SK-N-SH (cell line): ENCODE measurements around the gene BTN3A1. TPM values are rescaled to one million over a fixed set of nuclear protein-coding genes. Genes with fewer than 3 reads are reported as not detected.

Source experiments
- CTCF ChIA-PET: fragments of 300-600, 350-600 bp; formaldehyde crosslinking; extraction: SDS; loops from one replicate; lab custom pipeline; 2021; lab: Yijun Ruan, JAX
- POLR2A ChIA-PET: fragments of 350-600 bp; sonication (Branson Sonifier 250); formaldehyde crosslinking; extraction: SDS; loops from one replicate; lab custom pipeline; 2020; ENCODE audit warnings: antibody characterized with exemption, inconsistent platforms; lab: Yijun Ruan, JAX
- DNase-seq: peaks from one replicate; pipeline ENCODE4 v3.0.0; 2012
- H2AFZ ChIP-seq: fragments of 200-600 bp; sonication (generic); 2 replicates; pipeline ENCODE4 v1.8.1; 2016; ENCODE audit warnings: antibody characterized with exemption, mild to moderate bottlenecking, low read depth
- H3F3A ChIP-seq: fragments of 200-600 bp; sonication (generic); replicated peaks from 2 replicates; pipeline ENCODE3; 2016; ENCODE audit warnings: antibody characterized with exemption, mild to moderate bottlenecking; ENCODE audit not compliant: insufficient read depth
- H3K27ac ChIP-seq, 2 experiments: fragments of 200-500 bp in 1 of 2; fragments of 200-600 bp in 1 of 2; sonication (Bioruptor generic) in 1 of 2; sonication (generic), shearing (Covaris generic) in 1 of 2; 2 replicates each; pipeline versions ENCODE4 v1.5.1 to v1.6.1; 2014 to 2016; ENCODE audit warnings: low read depth in 2 of 2, inconsistent platforms in 1 of 2, low read length in 1 of 2, mild to moderate bottlenecking in 1 of 2, mixed read lengths in 1 of 2
- H3K27me3 ChIP-seq: fragments of 200-600 bp; sonication (generic), shearing (Covaris generic); 2 replicates; pipeline ENCODE4 v1.6.1; 2016; ENCODE audit warnings: mixed run types; ENCODE audit not compliant: insufficient read depth
- H3K36me3 ChIP-seq, 2 experiments: fragments of 200-500 bp in 1 of 2; fragments of 200-600 bp in 1 of 2; sonication (Bioruptor generic) in 1 of 2; sonication (generic) in 1 of 2; replicated peaks in 1 of 2; 2 replicates each; pipeline versions ENCODE3 to v1.5.1; 2014 to 2016; ENCODE audit warnings: low read length in 1 of 2, mild to moderate bottlenecking in 1 of 2; ENCODE audit not compliant: insufficient read depth in 2 of 2, control insufficient read depth in 1 of 2
- H3K4me1 ChIP-seq, 2 experiments: fragments of 200-500 bp in 1 of 2; fragments of 200-600 bp in 1 of 2; sonication (Bioruptor generic) in 1 of 2; sonication (generic), shearing (Covaris generic) in 1 of 2; 2 replicates each; pipeline versions ENCODE4 v1.5.1 to v1.6.1; 2014 to 2016; ENCODE audit warnings: low read depth in 1 of 2, low read length in 1 of 2, mixed run types in 1 of 2; ENCODE audit not compliant: insufficient read depth in 2 of 2, control insufficient read depth in 1 of 2
- H3K4me2 ChIP-seq: fragments of 200-600 bp; sonication (generic), shearing (Covaris generic); 2 replicates; pipeline ENCODE4 v1.6.1; 2017; ENCODE audit warnings: mixed run types
- H3K4me3 ChIP-seq, 2 experiments: fragments of 200-500 bp in 1 of 2; fragments of 200-600 bp in 1 of 2; sonication (Bioruptor generic) in 1 of 2; sonication (generic), shearing (Covaris generic) in 1 of 2; 2 replicates each; pipeline versions ENCODE4 v1.5.1 to v1.8.1; 2014 to 2016; ENCODE audit warnings: low read depth in 2 of 2, inconsistent platforms in 1 of 2, low read length in 1 of 2, mild to moderate bottlenecking in 1 of 2, mixed read lengths in 1 of 2, moderate library complexity in 1 of 2
- H3K79me2 ChIP-seq: fragments of 200-600 bp; sonication (generic); 2 replicates; pipeline ENCODE4 v1.8.1; 2017; ENCODE audit warnings: mild to moderate bottlenecking; ENCODE audit not compliant: insufficient read depth
- H3K9ac ChIP-seq: fragments of 200-600 bp; sonication (generic); 2 replicates; pipeline ENCODE4 v1.6.1; 2017; ENCODE audit warnings: mixed run types
- H3K9me2 ChIP-seq: fragments of 200-600 bp; sonication (generic); 2 replicates; pipeline ENCODE4 v1.6.1; 2017; ENCODE audit warnings: mixed run types
- H3K9me3 ChIP-seq: fragments of 200-600 bp; sonication (generic); 2 replicates; pipeline ENCODE4 v1.6.1; 2017; ENCODE audit warnings: mixed run types, mild to moderate bottlenecking, moderate library complexity
- H4K20me1 ChIP-seq: fragments of 200-600 bp; sonication (generic); 2 replicates; pipeline ENCODE4 v1.6.1; 2017; ENCODE audit warnings: mild to moderate bottlenecking, mixed run types; ENCODE audit not compliant: insufficient read depth
- ELF1 ChIP-seq: IDR thresholded peaks from 2 replicates; pipeline ENCODE4 v1.4.0; 2012
- FOSL2 ChIP-seq: IDR thresholded peaks from 2 replicates; pipeline ENCODE4 v1.4.0; 2012; ENCODE audit warnings: low read depth, mild to moderate bottlenecking, moderate library complexity, borderline replicate concordance
- FOXJ3 ChIP-seq: sonication (generic); formaldehyde crosslinking; IDR thresholded peaks from 2 replicates; pipeline ENCODE4 v1.5.1; 2020; ENCODE audit warnings: mild to moderate bottlenecking, missing genetic modification reagents
- FOXM1 ChIP-seq: IDR thresholded peaks from 2 replicates; pipeline ENCODE4 v1.4.0; 2012; ENCODE audit warnings: low read depth, mild to moderate bottlenecking
- GATA2 ChIP-seq: sonication (generic); formaldehyde crosslinking; IDR thresholded peaks from 2 replicates; pipeline ENCODE4 v1.5.0; 2020; ENCODE audit warnings: mild to moderate bottlenecking, missing genetic modification reagents
- MXI1 ChIP-seq: IDR thresholded peaks from 2 replicates; pipeline ENCODE4 v1.6.1; 2012; ENCODE audit warnings: mild to moderate bottlenecking, low read depth, low read length, improper control_type of control experiment
- NFIC ChIP-seq: IDR thresholded peaks from 2 replicates; pipeline ENCODE4 v1.4.0; 2012; ENCODE audit warnings: borderline replicate concordance
- POLR2AphosphoS5 ChIP-seq: IDR thresholded peaks from 2 replicates; pipeline ENCODE4 v1.6.1; 2012; ENCODE audit warnings: low read depth, low read length
- RAD21 ChIP-seq: IDR thresholded peaks from 2 replicates; pipeline ENCODE4 v1.6.1; 2012; ENCODE audit warnings: mild to moderate bottlenecking, low read length
- RCOR1 ChIP-seq: fragments of 150-350 bp; IDR thresholded peaks from 2 replicates; pipeline ENCODE4 v1.6.1; 2017; ENCODE audit warnings: antibody characterized with exemption, low read length
- SMC3 ChIP-seq: IDR thresholded peaks from 2 replicates; pipeline ENCODE4 v1.6.1; 2012; ENCODE audit warnings: low read depth, low read length, improper control_type of control experiment
- TCF12 ChIP-seq: IDR thresholded peaks from 2 replicates; pipeline ENCODE4 v1.4.0; 2012
- WGBS: methylation state at CpG from one replicate; pipeline ENCODE4 v1.1.6; 2017; ENCODE audit warnings: low lambda C conversion rate; 5-methylcytosine and 5-hydroxymethylcytosine counted together
- polyA plus RNA-seq, 3 experiments: library from polyadenylated mRNA; depleted of rRNA; stranded (reverse); fragments of >200 nt; gene quantifications; 2 replicates each; pipeline ENCODE4 v1.2.3, GENCODE V29; 2012
- TF ChIP-seq, protein P1 (sequence below): fragments of 150-350 bp; IDR thresholded peaks from 2 replicates; pipeline ENCODE4 v1.6.1; 2017; ENCODE audit warnings: antibody characterized with exemption, low read length, low read depth, borderline replicate concordance
- TF ChIP-seq, protein P2 (sequence below): IDR thresholded peaks from 2 replicates; pipeline ENCODE4 v1.6.1; 2012; ENCODE audit warnings: mild to moderate bottlenecking, low read depth, low read length, moderate library complexity
- TF ChIP-seq, protein P3 (sequence below): IDR thresholded peaks from 2 replicates; pipeline ENCODE4 v1.4.0; 2012; ENCODE audit warnings: low read depth, borderline replicate concordance
- TF ChIP-seq, protein P4 (sequence below): fragments of 150-350 bp; IDR thresholded peaks from 2 replicates; pipeline ENCODE4 v1.6.1; 2016; ENCODE audit warnings: mild to moderate bottlenecking, low read depth, low read length
- TF ChIP-seq, protein P5 (sequence below): IDR thresholded peaks from 2 replicates; pipeline ENCODE4; 2012

BTN3A1 gene
- polyA plus RNA-seq, 1 of the 3 experiments (the other 2 are of a cell fraction) = 14.2 TPM

DNA sequence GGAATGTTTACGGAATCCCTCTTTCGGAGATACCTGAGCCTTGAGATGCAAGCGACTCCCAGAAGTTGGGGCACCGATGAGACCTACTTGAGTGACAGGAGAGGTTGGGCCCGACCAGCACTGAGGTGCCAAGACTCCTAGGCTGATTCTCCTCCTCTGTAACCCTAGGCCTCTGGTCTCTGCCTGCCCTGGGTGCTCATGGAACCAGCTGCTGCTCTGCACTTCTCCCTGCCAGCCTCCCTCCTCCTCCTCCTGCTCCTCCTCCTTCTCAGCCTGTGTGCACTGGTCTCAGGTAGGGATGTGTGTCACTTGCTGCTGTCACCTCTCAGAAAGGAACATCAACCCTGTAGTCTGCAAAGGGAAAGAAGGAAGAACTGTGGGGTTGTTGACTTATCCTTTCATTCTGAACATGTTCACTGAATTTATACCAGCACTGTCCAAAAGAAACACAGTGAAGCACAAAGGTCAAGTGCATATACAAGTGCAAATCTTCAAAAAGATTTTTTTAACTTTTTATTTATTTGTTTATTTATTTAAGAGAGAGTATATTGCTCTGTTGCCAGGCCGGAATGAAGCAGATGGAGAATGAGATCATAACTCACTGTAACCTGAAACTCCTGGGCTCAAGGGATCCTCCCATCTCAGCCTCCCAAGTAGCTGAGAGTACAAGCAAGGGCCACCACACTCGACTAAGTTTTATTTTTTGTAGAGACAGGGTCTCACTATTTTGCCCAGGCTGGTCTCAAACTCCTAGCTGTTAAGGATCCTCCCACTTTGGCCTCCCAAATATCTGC is 18.3 kb upstream of the BTN3A1 start (continued):
- TF ChIP-seq FOXJ3 = no peak
- TF ChIP-seq ELF1 = no peak
- no peak for TF ChIP-seq SMC3

DNA sequence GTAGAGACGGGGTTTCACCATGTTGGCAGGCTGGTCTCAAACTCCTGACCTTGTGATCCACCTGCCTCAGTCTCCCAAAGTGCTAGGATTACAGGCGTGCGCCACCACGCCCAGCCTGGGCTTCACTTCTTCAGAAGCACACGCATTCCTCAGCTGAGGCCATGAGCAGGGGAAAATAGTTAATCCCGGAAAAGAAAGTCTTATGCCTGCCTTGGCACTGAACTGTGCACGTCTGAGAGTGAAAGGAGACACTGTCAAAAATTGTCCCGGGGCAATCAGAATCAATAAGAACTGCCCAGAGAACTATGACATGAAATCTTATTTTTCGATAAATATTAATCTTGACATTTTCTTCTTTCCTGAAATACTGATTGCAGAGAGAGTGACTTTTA is 16.3 kb upstream of the BTN3A1 start:
- no peak overlapping the region for H3K4me3 ChIP-seq
- no peaks in the 10 kb centered on the region for H4K20me1 ChIP-seq
- H3K9ac ChIP-seq = no peak overlapping the region
- H3K9me2 ChIP-seq = no peaks in the 10 kb centered on the region
- peaks cover 0 to 4% of the 10 kb centered on the region in 2 experiments; a peak in 1 of 4 replicates for H3K4me1 ChIP-seq
- no peaks in the 10 kb centered on the region for H3F3A ChIP-seq
- TF ChIP-seq, protein P1, sequence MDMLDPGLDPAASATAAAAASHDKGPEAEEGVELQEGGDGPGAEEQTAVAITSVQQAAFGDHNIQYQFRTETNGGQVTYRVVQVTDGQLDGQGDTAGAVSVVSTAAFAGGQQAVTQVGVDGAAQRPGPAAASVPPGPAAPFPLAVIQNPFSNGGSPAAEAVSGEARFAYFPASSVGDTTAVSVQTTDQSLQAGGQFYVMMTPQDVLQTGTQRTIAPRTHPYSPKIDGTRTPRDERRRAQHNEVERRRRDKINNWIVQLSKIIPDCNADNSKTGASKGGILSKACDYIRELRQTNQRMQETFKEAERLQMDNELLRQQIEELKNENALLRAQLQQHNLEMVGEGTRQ = no peak
- TF ChIP-seq, all 33 proteins: peak for 0
- Histone ChIP-seq H3K27me3 (no peaks in the 10 kb centered on the region), H3K4me2 (no peak overlapping the region), H2AFZ (no peak overlapping the region), H3K27ac (no peak overlapping the region), H3K79me2 (no peaks in the 10 kb centered on the region; the same call in 1 of the 2 replicates), H3K9me3 (no peaks in the 10 kb centered on the region), H3K36me3 (peaks cover 0 to 11% of the 10 kb centered on the region in 2 experiments)
- WGBS = 96% methylated on average over 9 of the region's 9 CpGs
- POLR2A ChIA-PET = no interaction called here
- no peak for DNase-seq
- CTCF ChIA-PET = no interaction called here

DNA sequence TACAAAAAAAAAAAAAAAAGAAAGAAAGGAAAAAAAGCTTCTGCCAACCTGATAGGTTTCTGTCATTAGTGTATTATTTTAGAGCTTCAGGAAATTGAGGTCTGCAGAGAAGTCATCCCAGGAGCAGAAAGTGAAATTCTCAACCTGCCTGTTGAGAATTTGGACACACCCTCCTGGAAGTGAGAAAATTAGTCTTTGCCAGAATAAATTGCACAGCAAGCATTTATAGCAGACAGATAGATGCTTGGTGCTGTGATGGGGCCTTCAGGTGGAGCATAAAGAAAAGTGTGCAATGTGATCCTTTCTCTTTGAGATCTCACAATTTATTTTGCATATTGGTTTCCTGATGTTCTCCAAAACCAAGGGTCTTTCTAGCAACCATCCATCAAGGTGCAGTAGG is 14.5 kb upstream of the BTN3A1 start:
- Histone ChIP-seq H3K9ac (no peak overlapping the region), H3K4me3 (no peak overlapping the region), H3K4me1 (peaks cover 0 to 4% of the 10 kb centered on the region in 2 experiments; a peak in 1 of 4 replicates), H3K79me2 (no peaks in the 10 kb centered on the region; the same call in 1 of the 2 replicates), H3K27ac (no peak overlapping the region), H4K20me1 (no peaks in the 10 kb centered on the region), H3K36me3 (peaks cover 0 to 22% of the 10 kb centered on the region in 2 experiments), H3K4me2 (no peak overlapping the region), H2AFZ (no peak overlapping the region), H3F3A (no peaks in the 10 kb centered on the region), H3K9me3 (no peaks in the 10 kb centered on the region), H3K9me2 (no peaks in the 10 kb centered on the region), H3K27me3 (no peaks in the 10 kb centered on the region)
- DNase-seq = no peak
- ChIA-PET POLR2A (no interaction called here), CTCF (no interaction called here)
- no peak for TF ChIP-seq SMC3
- no peak for TF ChIP-seq FOSL2
- TF ChIP-seq RAD21 = no peak
- TF ChIP-seq TCF12 = no peak
- TF ChIP-seq, protein P2, sequence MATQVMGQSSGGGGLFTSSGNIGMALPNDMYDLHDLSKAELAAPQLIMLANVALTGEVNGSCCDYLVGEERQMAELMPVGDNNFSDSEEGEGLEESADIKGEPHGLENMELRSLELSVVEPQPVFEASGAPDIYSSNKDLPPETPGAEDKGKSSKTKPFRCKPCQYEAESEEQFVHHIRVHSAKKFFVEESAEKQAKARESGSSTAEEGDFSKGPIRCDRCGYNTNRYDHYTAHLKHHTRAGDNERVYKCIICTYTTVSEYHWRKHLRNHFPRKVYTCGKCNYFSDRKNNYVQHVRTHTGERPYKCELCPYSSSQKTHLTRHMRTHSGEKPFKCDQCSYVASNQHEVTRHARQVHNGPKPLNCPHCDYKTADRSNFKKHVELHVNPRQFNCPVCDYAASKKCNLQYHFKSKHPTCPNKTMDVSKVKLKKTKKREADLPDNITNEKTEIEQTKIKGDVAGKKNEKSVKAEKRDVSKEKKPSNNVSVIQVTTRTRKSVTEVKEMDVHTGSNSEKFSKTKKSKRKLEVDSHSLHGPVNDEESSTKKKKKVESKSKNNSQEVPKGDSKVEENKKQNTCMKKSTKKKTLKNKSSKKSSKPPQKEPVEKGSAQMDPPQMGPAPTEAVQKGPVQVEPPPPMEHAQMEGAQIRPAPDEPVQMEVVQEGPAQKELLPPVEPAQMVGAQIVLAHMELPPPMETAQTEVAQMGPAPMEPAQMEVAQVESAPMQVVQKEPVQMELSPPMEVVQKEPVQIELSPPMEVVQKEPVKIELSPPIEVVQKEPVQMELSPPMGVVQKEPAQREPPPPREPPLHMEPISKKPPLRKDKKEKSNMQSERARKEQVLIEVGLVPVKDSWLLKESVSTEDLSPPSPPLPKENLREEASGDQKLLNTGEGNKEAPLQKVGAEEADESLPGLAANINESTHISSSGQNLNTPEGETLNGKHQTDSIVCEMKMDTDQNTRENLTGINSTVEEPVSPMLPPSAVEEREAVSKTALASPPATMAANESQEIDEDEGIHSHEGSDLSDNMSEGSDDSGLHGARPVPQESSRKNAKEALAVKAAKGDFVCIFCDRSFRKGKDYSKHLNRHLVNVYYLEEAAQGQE = no peak
- TF ChIP-seq POLR2AphosphoS5 = no peak
- no peak for TF ChIP-seq FOXM1
- TF ChIP-seq, protein P3, sequence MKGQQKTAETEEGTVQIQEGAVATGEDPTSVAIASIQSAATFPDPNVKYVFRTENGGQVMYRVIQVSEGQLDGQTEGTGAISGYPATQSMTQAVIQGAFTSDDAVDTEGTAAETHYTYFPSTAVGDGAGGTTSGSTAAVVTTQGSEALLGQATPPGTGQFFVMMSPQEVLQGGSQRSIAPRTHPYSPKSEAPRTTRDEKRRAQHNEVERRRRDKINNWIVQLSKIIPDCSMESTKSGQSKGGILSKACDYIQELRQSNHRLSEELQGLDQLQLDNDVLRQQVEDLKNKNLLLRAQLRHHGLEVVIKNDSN = no peak
- no peak for TF ChIP-seq GATA2 (CRISPR knock-in tag)
- no peak for TF ChIP-seq NFIC
- TF ChIP-seq, protein P4, sequence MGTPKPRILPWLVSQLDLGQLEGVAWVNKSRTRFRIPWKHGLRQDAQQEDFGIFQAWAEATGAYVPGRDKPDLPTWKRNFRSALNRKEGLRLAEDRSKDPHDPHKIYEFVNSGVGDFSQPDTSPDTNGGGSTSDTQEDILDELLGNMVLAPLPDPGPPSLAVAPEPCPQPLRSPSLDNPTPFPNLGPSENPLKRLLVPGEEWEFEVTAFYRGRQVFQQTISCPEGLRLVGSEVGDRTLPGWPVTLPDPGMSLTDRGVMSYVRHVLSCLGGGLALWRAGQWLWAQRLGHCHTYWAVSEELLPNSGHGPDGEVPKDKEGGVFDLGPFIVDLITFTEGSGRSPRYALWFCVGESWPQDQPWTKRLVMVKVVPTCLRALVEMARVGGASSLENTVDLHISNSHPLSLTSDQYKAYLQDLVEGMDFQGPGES = no peak
- TF ChIP-seq, protein P5, sequence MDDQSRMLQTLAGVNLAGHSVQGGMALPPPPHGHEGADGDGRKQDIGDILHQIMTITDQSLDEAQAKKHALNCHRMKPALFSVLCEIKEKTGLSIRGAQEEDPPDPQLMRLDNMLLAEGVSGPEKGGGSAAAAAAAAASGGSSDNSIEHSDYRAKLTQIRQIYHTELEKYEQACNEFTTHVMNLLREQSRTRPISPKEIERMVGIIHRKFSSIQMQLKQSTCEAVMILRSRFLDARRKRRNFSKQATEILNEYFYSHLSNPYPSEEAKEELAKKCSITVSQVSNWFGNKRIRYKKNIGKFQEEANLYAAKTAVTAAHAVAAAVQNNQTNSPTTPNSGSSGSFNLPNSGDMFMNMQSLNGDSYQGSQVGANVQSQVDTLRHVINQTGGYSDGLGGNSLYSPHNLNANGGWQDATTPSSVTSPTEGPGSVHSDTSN = no peak
- TF ChIP-seq RCOR1 = no peak
- TF ChIP-seq MXI1 = no peak
